HTR-8/SVneo (cell line): Measurements from ENCODE around the gene MT1X.
"Not testable (repeated sequence)": the region's sequence is repeated elsewhere in the genome, so short reads cannot be mapped to it uniquely, and the experiment has no call there.

ENCODE experiments used
- DNase-seq: peaks from one replicate; pipeline ENCODE4 v3.0.0; 2011; ENCODE audit warnings: low spot score, mixed read lengths; ENCODE audit not compliant: insufficient read length
- FAIRE-seq: peaks from 2 replicates; lab custom pipeline; 2011; peaks lifted over from hg19 to GRCh38; lab: Jason Lieb, UNC

MT1X gene

GRCh38 chr16:56708525-56709442, 26.5 kb downstream of the MT1X start:
- no peak for DNase-seq
- no peak for FAIRE-seq

GRCh38 chr16:56709443-56710040, 27.3 kb downstream of the MT1X start:
- no peak for FAIRE-seq
- no peak for DNase-seq

- FAIRE-seq = no peak
- no peak for DNase-seq
Observed at GRCh38 chr16:56710181-56710737, 28.0 kb downstream of the MT1X start.

DNA sequence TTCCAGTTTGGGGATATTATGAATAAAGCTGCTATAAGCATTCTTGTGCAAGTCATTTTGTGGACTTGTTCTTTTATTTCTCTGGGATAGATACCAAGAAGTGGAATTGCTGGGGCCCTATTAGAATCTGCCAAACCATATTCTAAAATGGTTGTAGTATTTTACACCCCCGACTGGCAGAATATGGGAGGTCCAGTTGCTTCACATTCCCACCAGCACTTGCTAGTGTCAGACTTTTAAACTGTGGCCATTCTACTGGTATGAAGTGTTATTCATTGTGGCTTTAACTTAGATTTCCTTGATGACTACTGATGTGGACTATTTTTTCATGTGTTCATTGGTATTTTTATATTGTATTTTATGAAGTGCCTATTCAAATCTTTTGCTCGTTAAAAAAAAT, 29.6 kb downstream of the MT1X start:
- DNase-seq (no peak), FAIRE-seq (no peak)

GRCh38 chr16:56713794-56714193, 31.5 kb downstream of the MT1X start:
- DNase-seq = no peak
- no peak for FAIRE-seq

GRCh38 chr16:56715126-56715525, 32.9 kb downstream of the MT1X start:
- DNase-seq (no peak), FAIRE-seq (no peak)

GRCh38 chr16:56716761-56717160, 34.5 kb downstream of the MT1X start:
- no peak for DNase-seq
- no peak for FAIRE-seq

DNA sequence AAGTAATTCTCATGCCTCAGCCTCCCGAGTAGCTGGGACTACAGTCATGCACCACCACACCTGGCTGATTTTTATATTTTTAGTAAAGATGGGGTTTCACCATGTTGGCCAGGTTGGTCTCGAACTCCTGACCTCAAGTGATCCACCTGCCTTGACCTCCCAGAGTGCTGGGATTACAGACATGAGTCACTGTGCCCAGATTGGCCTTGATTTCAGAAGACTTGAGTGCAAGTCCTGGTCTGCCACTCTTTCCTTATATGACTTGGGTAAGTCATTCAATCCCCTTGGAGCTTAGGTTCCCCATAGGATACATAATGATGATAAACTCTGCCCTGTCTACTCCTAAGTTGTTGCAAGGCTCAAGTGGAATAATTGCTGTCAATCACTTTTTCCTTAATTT, 35.3 kb downstream of the MT1X start:
- not testable (repeated sequence) for DNase-seq, FAIRE-seq

- DNase-seq (no peak), FAIRE-seq (no peak)
Observed at GRCh38 chr16:56722200-56722842, 40.1 kb downstream of the MT1X start.

GRCh38 chr16:56724191-56724590, 41.9 kb downstream of the MT1X start:
- no peak for FAIRE-seq
- DNase-seq = no peak

DNA sequence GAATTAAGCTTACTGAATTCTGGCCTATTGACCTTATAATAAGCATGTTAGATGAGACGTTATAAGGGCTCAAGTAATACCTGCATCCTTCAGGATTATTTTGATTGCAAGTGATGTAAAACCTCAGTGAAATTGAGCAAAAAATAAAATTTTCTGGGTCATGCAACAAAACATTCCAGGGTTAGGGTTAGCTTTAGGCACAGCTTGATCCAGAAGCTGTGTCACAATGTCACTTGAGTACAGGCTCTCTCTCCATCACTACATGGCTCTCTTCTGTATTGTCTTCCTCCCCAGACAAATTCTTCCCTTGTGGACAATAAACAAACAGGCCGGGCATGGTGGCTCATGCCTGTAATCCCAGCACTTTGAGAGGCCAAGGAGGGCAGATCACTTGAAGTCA, 44.0 kb downstream of the MT1X start:
- FAIRE-seq (no peak), DNase-seq (no peak)

DNA sequence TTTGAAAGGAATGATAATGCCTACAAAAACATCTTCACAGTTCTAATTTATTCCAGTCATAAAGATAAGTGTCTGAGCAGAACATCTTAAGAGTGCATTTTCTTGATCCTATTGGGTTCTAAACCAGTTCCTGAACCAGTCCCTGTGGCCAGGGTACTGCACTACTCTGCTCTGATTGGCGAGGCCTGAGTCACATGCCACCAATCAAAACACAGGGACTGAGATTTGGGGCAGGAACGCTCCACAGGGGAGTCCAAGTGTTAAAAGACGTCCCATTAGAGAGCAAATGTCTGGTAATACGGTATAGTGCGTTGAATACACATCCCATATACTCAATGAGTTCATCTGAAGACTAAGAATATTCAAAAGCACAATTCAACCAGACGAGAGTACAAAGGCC, 44.7 kb downstream of the MT1X start:
- FAIRE-seq (no peak), DNase-seq (no peak)

DNA sequence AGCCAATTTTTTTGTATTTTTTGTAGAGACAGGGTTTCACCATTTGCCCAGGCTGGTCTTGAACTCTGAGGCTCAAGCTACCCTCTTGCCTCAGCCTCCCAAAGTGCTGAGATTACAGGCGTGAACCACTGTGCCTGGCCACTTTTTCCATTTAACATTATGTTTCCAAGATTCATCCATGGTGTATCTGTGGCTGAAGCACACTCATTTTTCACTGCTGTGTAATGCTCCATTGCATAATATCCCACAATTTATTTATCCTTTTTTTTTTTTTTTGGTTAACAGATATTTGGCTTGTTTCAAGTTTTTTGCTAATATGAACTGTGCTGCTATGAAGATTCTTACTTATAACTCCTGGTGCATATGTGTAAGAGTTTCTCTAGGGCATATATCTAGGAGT, 45.8 kb downstream of the MT1X start:
- FAIRE-seq = no peak
- no peak for DNase-seq

GRCh38 chr16:56728980-56729734, 46.9 kb downstream of the MT1X start:
- DNase-seq (no peak), FAIRE-seq (no peak)

DNA sequence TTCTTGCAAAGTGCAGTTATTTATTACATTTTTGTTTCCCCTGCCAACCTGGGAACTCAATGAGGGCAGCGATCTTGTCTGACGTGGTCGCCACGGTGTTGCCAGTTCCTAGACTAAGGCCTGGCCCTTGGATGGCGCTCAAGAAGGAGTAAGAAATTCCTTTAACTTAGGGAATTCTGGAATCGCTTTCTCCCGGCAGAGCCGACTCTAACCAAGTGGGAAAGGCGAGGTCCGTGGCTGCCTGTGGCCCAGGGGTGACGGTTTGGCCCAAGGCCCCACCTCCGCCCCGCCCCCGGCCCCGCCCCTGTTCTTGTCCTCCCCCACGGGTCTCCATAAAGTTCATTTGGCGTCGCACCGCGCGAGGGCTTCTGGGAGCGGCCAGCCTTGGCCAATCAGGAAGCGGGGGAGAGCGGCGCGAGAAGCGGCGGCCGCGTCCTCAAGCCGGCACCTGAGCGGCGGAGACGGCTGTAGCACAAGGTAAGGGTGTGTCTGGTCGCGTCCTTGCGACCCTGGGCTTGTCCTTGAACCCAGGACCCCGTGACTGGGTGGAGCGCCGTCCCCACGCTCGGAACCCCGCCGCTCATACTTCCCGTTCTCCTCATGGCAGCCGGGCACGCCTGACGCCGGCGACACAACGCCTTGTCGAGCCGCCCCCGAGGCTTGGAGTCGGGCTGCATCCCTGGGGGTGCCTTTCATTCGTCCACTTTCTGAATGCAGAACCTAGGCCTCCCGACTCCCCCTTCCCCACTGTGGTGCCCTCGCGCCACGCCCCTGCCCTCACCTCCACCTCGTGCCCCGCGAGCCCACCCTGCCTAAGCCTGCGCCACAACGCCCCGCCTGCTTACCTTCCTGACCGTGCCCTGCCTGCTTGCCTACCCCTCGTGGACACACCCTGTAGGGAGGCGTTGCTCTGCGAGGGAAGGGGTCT, 47.7 kb downstream of the MT1X start, which contains the start of gene NUP93:
NUP93 (plus strand) TSS at position 395 of the 928 bp plus-strand sequence. CDS start 18,119 bp downstream, outside the sequence.
- DNase-seq (peak; percentile 89), FAIRE-seq (peak; percentile 66)

DNA sequence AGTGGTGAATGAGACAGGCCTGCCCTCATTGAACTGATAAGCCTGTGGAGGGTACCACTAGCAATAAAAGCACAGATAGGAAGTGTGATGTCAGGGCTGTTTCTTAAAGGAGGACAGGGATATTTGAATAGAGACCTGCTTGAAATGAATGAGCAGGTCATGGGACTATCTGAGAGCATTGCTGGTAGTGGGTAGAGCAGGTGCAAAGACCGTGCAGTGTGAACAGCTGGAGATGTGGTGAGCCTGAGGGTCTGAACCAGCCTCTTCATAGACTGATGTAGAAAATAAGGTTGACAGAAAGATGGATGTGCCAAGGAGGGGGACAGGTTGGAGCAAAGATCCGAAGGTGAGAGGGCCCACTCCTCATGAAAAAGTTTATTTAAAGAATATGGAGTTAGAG, 50.1 kb downstream of the MT1X start:
- DNase-seq (no peak), FAIRE-seq (no peak)

DNA sequence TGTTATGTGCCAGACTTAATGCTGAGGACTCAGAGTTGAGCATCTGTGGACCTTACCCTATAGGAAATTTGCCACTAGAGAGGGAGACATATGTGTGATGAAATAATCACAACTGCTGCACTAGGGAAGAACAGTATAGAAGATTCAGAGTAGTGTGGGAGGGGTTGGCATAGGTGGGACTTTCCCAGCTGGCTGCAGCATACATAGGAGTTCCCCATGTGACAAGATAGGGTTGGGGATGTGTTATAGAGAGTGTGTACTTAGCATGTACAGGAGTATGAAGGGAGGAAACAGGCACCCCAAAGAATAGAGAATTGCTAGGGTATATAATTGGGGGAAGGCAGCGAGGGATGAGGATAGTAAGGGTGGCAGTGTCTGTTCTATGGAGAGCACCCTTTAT, 50.6 kb downstream of the MT1X start:
- no peak for FAIRE-seq
- no peak for DNase-seq
